HepG2 (cell line): ENCODE results near the gene ARL16. TPM values are rescaled to one million over a fixed set of nuclear protein-coding genes. Genes with fewer than 3 reads are reported as not detected.

Experiments
- BRD4 ChIP-seq: sonication (generic); formaldehyde crosslinking; IDR thresholded peaks from 2 replicates; pipeline ENCODE4 v1.4.0; 2020; ENCODE audit warnings: missing genetic modification reagents
- ELF3 ChIP-seq: IDR thresholded peaks from 2 replicates; pipeline ENCODE4 v1.6.1; 2016; ENCODE audit warnings: missing genetic modification reagents, missing compliant biosample characterization
- FOXA3 ChIP-seq: IDR thresholded peaks from 2 replicates; pipeline ENCODE4 v1.6.1; 2016; ENCODE audit warnings: missing genetic modification reagents, missing compliant biosample characterization
- GATAD1 ChIP-seq: IDR thresholded peaks from 2 replicates; pipeline ENCODE4 v1.6.1; 2016; ENCODE audit warnings: missing genetic modification reagents, missing compliant biosample characterization
- HNRNPL ChIP-seq: fragments of 200-400 bp; formaldehyde crosslinking; IDR thresholded peaks from 2 replicates; pipeline ENCODE4 v1.6.1; 2017; ENCODE audit warnings: mild to moderate bottlenecking, low read depth, low read length
- HOXD1 ChIP-seq: sonication (generic); formaldehyde crosslinking; IDR thresholded peaks from 2 replicates; pipeline ENCODE4 v1.5.0; 2020; ENCODE audit warnings: missing genetic modification reagents
- KDM2A ChIP-seq: sonication (generic); formaldehyde crosslinking; IDR thresholded peaks from 2 replicates; pipeline ENCODE4 v1.4.0; 2020; ENCODE audit warnings: low read depth, missing genetic modification reagents, borderline replicate concordance
- KMT2A ChIP-seq: sonication (generic); formaldehyde crosslinking; IDR thresholded peaks from 2 replicates; pipeline ENCODE4 v1.4.0; 2020; ENCODE audit warnings: missing genetic modification reagents
- NFKB2 ChIP-seq: sonication (generic); formaldehyde crosslinking; IDR thresholded peaks from 2 replicates; pipeline ENCODE4 v1.4.0; 2020; ENCODE audit warnings: missing genetic modification reagents, borderline replicate concordance
- NFKBIZ ChIP-seq: IDR thresholded peaks from 2 replicates; pipeline ENCODE4 v1.6.1; 2018; ENCODE audit warnings: missing genetic modification reagents, missing compliant biosample characterization
- NR2F1 ChIP-seq, 2 experiments: fragments of 450-650 bp in 1 of 2; formaldehyde crosslinking in 1 of 2; IDR thresholded peaks; 2 replicates each; pipeline versions ENCODE4 v1.5.0 to v1.6.1; 2016 to 2020; ENCODE audit warnings: mild to moderate bottlenecking in 1 of 2, missing compliant biosample characterization in 1 of 2, missing genetic modification reagents in 1 of 2, moderate library complexity in 1 of 2
- PRDM4 ChIP-seq: sonication (generic); formaldehyde crosslinking; IDR thresholded peaks from 2 replicates; pipeline ENCODE4 v1.9.0; 2021; ENCODE audit warnings: missing genetic modification reagents, borderline replicate concordance
- PRMT3 ChIP-seq: sonication (generic); formaldehyde crosslinking; IDR thresholded peaks from 2 replicates; pipeline ENCODE4 v1.8.1; 2022; ENCODE audit warnings: low read depth, mild to moderate bottlenecking, moderate library complexity, missing genetic modification reagents, borderline replicate concordance
- RELA ChIP-seq: sonication (generic); formaldehyde crosslinking; IDR thresholded peaks from 2 replicates; pipeline ENCODE4 v1.4.0; 2020; ENCODE audit warnings: missing genetic modification reagents
- REXO4 ChIP-seq: sonication (generic); formaldehyde crosslinking; IDR thresholded peaks from 2 replicates; pipeline ENCODE4 v1.8.0; 2022; ENCODE audit warnings: missing genetic modification reagents, mild to moderate bottlenecking, borderline replicate concordance
- SIN3A ChIP-seq: IDR thresholded peaks from 2 replicates; pipeline ENCODE4 v1.6.1; 2011; ENCODE audit warnings: low read depth, mild to moderate bottlenecking, control low read depth, low read length, borderline replicate concordance
- SP2 ChIP-seq: sonication (generic); formaldehyde crosslinking; IDR thresholded peaks from 2 replicates; pipeline ENCODE4 v1.5.1; 2020; ENCODE audit warnings: mild to moderate bottlenecking, missing genetic modification reagents
- U2AF1 ChIP-seq: fragments of 200-400 bp; formaldehyde crosslinking; optimal IDR thresholded peaks from 2 replicates; pipeline ENCODE3; 2017; ENCODE audit warnings: mild to moderate bottlenecking, low read depth, low read length
- WIZ ChIP-seq: sonication (generic); formaldehyde crosslinking; IDR thresholded peaks from 2 replicates; pipeline ENCODE4 v1.5.1; 2020; ENCODE audit warnings: mild to moderate bottlenecking, missing genetic modification reagents
- ZMYM4 ChIP-seq: sonication (generic); formaldehyde crosslinking; IDR thresholded peaks from 2 replicates; pipeline ENCODE4 v1.8.1; 2023; ENCODE audit warnings: mild to moderate bottlenecking, missing genetic modification reagents
- ZNF234 ChIP-seq: sonication (generic); formaldehyde crosslinking; conservative IDR thresholded peaks from 2 replicates; pipeline ENCODE4 v1.5.1; 2020; ENCODE audit warnings: mild to moderate bottlenecking, missing genetic modification reagents
- ZNF256 ChIP-seq: sonication (generic); formaldehyde crosslinking; conservative IDR thresholded peaks from 2 replicates; pipeline ENCODE4 v1.4.0; 2020; ENCODE audit warnings: missing genetic modification reagents
- ZNF598 ChIP-seq: sonication (generic); formaldehyde crosslinking; IDR thresholded peaks from 2 replicates; pipeline ENCODE4 v1.5.1; 2020; ENCODE audit warnings: mild to moderate bottlenecking, missing genetic modification reagents, borderline replicate concordance
- ZNF629 ChIP-seq: sonication (generic); formaldehyde crosslinking; conservative IDR thresholded peaks from 2 replicates; pipeline ENCODE4 v1.5.0; 2020; ENCODE audit warnings: missing genetic modification reagents
- ZNF761 ChIP-seq: sonication (generic); formaldehyde crosslinking; conservative IDR thresholded peaks from 2 replicates; pipeline ENCODE4 v1.4.0; 2020; ENCODE audit warnings: mild to moderate bottlenecking, missing genetic modification reagents
- ZNF782 ChIP-seq: sonication (generic); formaldehyde crosslinking; IDR thresholded peaks from 2 replicates; pipeline ENCODE4 v1.4.0; 2020; ENCODE audit warnings: missing genetic modification reagents, mild to moderate bottlenecking, borderline replicate concordance
- ZNF788 ChIP-seq: sonication (generic); formaldehyde crosslinking; IDR thresholded peaks from 2 replicates; pipeline ENCODE4 v1.5.0; 2020; ENCODE audit warnings: mild to moderate bottlenecking, missing genetic modification reagents, borderline replicate concordance
- polyA plus RNA-seq, 8 experiments: library from polyadenylated mRNA; depleted of rRNA in 3 of 8; stranded (reverse) in 7 of 8; unstranded in 1 of 8; fragments of >200 nt; fragmentation: Illumina TruSeq in 4 of 8; extraction: Trizol in 4 of 8; gene quantifications; 2 replicates each; pipeline versions ENCODE4 v1.2.1 to v1.2.3, GENCODE V29; 2011 to 2016; ENCODE audit warnings: low read depth in 4 of 8, missing spikeins in 1 of 8, mixed read lengths in 1 of 8; ENCODE audit not compliant: insufficient read depth in 1 of 8
- total RNA-seq, 5 experiments: library from RNA; depleted of rRNA; stranded (reverse); fragments of >200 nt; fragmentation: Illumina TruSeq; extraction: Trizol; gene quantifications; 2 replicates each; pipeline ENCODE4 v1.2.3, GENCODE V29; 2016; ENCODE audit warnings: low read depth in 1 of 5
- TF ChIP-seq, protein P1 (sequence below): sonication (generic); formaldehyde crosslinking; IDR thresholded peaks from 2 replicates; pipeline ENCODE4 v1.8.0; 2022; ENCODE audit warnings: missing genetic modification reagents, mild to moderate bottlenecking, borderline replicate concordance

ARL16 gene
- total and polyA plus RNA-seq, 2 of the 13 experiments (the other 11 are each of a cell fraction or from before 2014, with no cell fraction given) = 20.8 to 30.8 TPM

DNA sequence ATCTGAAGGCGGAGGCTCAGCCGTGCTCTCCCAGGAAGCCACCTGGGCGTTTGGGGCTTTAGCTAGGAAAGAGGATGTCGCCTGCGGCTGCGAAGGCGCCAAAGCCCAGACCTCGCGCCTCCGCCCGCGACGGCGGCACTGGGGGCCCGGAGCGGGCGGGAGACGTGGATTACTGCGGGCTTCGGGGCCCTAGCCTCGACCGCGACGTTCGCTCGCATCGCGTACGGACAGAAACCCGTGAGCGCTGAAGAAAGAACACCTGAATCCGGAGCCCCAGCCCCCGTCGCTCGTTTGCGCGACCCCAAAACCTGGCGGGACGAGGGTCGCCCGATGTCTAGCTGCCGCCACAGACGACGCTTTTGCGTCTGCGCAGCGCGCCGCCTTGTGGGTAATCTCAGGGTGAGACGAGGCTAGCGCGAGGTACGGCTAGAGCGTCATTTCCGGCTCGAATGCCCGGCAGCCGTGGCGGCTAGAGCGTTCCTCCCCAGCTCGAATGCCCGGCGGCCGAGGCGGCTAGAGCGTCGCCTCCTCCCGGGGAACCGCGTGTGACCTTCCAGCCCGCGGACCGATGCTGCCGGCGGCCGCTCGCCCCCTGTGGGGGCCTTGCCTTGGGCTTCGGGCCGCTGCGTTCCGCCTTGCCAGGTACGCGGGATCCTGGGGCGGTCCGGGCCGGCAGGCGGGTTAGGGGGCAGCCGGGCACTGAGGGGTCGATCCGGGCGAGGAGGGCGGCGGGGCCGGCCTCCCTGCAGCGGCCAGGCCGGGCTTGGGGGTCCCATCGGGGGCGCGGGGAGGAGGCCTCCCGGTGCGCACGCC is 19.5 kb upstream of the ARL16 start, which contains the start of gene MRPL12 (continued):
- TF ChIP-seq KMT2A (CRISPR knock-in tag) (peak; percentile 99), ZNF788 (peak; percentile 99), ZNF782 (CRISPR knock-in tag) (peak; percentile 81; the same call in 1 of the 2 replicates), NFKBIZ (CRISPR knock-in tag) (peak; percentile 76; the same call in 1 of the 2 replicates), ZMYM4 (CRISPR knock-in tag) (peak; percentile 81), HNRNPL (0 out of 2 replicates have a peak, but pooled peaks have one; percentile 48), FOXA3 (peak; percentile 79), U2AF1 (peak; percentile 94), KDM2A (CRISPR knock-in tag) (peak; percentile 98), HOXD1 (CRISPR knock-in tag) (peak; percentile 92), ZNF234 (CRISPR knock-in tag) (peak; percentile 63; the same call in 1 of the 2 replicates), PRDM4 (CRISPR knock-in tag) (no peak), RELA (CRISPR knock-in tag) (peak; percentile 80; the same call in 1 of the 2 replicates), ZNF629 (CRISPR knock-in tag) (0 out of 2 replicates have a peak, but pooled peaks have one; percentile 25), ZNF761 (CRISPR knock-in tag) (no peak; the same call in 1 of the 2 replicates), NR2F1 (CRISPR knock-in tag; IDR thresholded peaks at IDR 0.05) (peak; percentile 66 to 70; a peak in 3 of 4 replicates), SP2 (peak; percentile 80), GATAD1 (CRISPR knock-in tag) (peak; percentile 98), ZNF256 (0 out of 2 replicates have a peak, but pooled peaks have one; percentile 36), SIN3A (peak; percentile 97), ELF3 (peak; percentile 83), BRD4 (CRISPR knock-in tag) (peak; percentile 94; the same call in 1 of the 2 replicates), ZNF598 (CRISPR knock-in tag) (0 out of 2 replicates have a peak, but pooled peaks have one; percentile 23), REXO4 (CRISPR knock-in tag) (0 out of 2 replicates have a peak, but pooled peaks have one; percentile 61), NFKB2 (CRISPR knock-in tag) (peak; percentile 85; the same call in 1 of the 2 replicates), PRMT3 (no peak), WIZ (peak; percentile 83; the same call in 1 of the 2 replicates)
- TF ChIP-seq, protein P1, sequence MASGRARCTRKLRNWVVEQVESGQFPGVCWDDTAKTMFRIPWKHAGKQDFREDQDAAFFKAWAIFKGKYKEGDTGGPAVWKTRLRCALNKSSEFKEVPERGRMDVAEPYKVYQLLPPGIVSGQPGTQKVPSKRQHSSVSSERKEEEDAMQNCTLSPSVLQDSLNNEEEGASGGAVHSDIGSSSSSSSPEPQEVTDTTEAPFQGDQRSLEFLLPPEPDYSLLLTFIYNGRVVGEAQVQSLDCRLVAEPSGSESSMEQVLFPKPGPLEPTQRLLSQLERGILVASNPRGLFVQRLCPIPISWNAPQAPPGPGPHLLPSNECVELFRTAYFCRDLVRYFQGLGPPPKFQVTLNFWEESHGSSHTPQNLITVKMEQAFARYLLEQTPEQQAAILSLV (CRISPR knock-in tag) = peak; percentile 97
